ENCODE results near the gene CNGA3.

CNGA3 gene

GRCh38 chr2:98378196-98378595 is 31.9 kb downstream of the CNGA3 start:
- no peak for DNase-seq (ENCODE audit: low spot score)

DNA sequence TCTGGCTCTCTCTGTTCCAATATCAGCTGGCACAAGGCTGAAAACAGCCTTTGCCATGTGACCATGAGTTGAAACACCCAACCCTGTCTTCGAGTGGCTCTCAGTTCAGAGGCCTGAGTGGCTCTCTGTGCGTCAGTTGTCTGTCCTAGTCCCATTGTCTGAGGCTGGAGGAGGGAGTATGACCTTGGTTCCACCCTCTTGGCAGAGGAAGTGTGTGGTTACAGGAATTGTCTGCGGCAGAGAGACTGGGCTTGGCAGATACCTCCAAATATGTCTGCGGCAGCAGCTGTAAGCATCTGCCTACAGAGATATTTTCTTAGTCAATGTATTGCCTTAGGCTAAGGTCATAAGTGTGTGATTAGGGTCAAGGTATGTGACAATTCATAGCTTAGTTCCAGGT is 32.6 kb downstream of the CNGA3 start:
- DNase-seq (ENCODE audit: low spot score), result no peak

GRCh38 chr2:98379311-98380202 is 33.3 kb downstream of the CNGA3 start:
- no peak for DNase-seq (ENCODE audit: low spot score)

- DNase-seq (ENCODE audit: low spot score), result no peak
Measured at GRCh38 chr2:98380203-98380535, 33.9 kb downstream of the CNGA3 start.

DNA sequence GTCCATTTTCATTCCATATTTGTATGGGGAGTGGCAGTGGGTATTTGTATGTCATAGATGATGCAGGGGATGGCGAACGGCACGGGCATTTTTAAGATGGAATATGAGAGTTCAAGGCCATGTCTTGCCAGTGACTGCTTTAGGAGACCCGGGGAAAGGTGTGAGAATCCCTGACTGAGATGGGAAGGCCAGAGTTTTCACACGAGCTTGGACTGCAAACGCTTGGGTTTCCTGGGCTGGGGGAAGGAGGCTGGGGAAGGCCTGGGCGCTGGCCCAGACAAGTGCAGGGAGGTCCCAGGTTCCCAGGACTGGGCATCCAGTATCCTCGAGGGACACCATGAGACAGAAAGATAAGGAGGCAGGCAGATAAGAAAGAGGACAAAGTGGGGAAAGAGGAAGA is 35.2 kb downstream of the CNGA3 start:
- no peak for DNase-seq (ENCODE audit: low spot score)

- no peak for DNase-seq (ENCODE audit: low spot score)
Measured at GRCh38 chr2:98382086-98382485, 35.8 kb downstream of the CNGA3 start.

DNA sequence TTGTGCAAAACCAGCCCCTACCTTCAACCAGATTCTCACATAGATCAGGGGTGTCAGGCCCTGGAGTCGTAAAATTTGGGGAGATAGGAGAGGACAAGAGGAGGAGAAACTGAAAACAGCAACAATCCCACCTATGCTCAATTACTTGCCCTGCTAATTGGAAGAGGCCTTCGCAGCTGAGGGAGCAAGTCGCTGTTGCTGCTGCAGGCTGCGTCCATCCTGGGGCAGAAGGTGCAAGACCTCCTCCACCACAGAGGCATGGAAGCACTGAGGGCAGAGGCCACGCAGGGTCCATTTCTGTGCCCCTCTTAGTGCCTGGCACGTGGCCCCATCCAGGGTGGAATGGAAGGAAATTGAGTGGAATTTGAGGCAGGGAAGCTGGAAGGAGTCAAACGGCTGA is 36.5 kb downstream of the CNGA3 start:
- DNase-seq (ENCODE audit: low spot score), result no peak

GRCh38 chr2:98383166-98383565 is 36.9 kb downstream of the CNGA3 start:
- DNase-seq (ENCODE audit: low spot score), result no peak

DNA sequence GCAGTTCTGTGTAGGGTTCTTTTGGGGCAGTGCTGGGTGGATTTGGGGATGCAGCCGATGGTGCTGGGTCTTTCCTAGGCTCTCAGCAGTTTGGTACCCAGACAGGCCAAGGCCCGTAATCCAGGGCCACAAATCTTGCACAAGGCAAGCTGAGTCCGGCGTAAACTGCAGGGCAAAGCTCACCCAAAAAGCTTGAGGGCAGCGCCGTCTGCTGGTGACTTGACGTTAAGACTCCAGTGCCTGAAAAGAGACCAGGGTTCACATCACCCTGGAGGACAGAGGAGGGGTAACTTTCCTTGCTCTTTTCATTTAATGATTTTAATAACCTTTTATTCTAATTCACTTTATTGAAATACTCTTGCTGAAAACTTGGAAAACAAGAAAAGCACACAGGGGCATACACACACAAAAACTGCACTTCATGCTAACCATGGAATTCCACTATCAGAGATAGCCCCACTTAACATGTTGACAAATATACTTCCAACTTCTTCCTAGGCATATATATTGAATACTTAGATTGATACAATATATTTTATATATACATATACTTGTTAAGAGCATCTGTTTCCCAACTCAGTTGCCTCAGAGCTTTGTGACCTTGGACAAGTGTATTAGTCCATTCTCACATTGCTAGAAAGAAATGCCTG is 38.9 kb downstream of the CNGA3 start:
- peak; percentile 76 for DNase-seq (ENCODE audit: low spot score)

GRCh38 chr2:98387478-98387877 is 41.2 kb downstream of the CNGA3 start:
- DNase-seq (ENCODE audit: low spot score), result no peak

DNA sequence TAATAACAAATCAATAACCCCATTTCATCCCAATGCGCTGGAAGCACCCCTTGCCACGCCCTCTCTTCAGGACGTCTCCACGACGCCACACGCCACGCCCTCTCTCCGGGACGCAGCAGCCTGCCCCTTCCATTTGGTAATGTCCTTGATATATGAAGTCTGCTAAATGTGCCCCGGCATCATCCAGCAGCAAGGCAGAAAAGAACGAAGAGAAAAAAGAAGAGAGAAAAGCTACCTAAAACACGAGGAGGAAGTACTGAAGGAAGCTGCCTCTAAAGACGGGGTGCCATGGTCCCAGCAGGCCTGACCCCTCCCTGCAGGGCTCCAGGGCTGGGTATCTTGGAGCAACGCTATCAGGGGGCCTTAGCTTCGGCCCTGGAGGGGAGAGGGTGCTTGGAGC is 41.8 kb downstream of the CNGA3 start:
- no peak for DNase-seq (ENCODE audit: low spot score)

GRCh38 chr2:98388601-98389250 is 42.5 kb downstream of the CNGA3 start:
- DNase-seq (ENCODE audit: low spot score), result no peak

DNA sequence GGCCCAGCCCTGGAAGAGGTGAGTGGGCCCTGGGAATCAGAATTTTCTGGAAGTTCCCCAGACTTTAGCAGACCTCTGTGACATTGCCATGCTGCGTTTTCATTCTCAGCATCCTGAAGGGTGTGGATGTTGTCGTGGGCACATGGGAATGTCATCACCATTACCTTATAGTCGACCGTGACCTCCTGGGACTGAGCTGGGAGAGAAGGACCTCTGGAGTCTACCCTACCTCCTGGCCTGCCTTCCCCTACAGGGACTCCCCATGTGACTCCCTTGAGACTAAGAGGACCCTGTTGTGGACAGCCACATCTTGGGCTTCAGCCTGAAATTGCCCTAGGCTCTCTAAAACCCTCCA is 43.0 kb downstream of the CNGA3 start:
- no peak for DNase-seq (ENCODE audit: low spot score)

DNA sequence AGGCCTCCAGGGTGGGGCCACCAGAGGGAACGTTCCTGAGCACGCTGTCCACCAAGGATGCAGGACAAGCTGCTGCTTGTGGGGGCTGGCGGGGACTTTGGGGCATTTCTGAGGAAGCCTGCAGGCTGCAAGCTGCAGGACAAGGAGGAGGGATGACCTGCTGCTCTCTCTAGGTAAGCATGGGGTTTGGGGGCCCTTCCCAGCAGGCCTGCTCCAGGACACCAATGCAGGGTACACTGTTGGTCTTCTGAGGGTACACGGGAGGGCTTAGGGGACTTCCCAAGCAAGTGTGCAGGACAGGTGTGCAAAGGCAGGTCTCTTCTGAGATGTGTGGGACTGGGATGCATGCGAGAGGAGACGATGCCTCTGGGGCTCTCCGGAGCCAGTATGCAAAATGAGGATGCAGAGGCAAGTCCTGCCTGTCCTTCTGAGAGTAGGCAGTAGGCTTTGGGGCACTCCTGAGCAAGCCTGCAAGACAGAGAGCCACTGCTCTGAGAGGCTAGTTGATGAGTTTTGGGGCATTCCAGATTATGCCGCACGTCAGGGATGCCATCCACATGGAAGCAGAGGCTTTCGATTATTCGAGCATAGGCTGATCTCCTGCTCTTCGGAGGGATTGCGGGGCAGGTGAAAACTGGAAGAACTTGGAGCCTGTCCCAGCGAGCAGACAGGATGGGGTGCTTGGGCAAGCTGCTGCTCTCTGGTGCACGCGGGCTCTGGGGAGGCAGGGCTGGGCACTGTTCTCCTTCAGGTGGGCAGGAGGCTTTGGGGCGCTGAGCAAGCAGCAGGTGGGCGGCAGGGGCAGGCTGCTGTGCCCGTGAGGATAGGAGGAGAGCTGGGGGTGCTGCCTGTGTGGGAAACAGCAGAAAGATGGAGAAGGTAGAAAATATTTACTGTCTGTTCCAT is 44.6 kb downstream of the CNGA3 start:
- no peak for DNase-seq (ENCODE audit: low spot score)

DNA sequence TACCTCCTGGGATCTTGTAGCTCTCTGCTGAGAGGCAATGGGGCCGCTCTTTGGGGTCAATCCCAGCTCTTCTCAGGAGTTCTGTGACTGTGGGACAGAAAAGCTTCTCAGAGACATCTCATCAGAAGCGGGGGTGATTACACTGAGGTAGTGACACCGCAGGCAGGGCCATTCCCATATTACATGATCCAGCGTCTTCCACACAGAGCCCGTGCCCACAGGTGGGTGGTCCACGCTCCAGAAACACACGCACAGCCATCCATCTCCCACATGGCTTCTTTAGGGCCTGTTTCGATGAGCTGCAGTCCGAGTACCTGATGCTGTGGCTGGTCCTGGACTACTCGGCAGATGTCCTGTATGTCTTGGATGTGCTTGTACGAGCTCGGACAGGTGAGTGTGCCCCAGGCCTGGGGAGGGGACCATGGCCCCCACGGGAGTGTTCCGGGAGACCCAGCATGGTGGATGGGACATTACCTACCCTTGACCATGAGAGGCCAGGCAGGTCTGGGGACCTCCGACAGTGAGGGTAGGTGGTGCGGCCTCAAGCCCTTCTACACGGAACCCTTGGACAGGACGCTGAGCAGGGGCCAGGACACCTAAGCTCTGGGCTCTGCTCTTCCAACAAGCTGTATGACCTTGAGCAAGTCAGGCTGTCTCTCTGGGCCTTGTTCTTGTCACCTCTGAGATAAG is 45.5 kb downstream of the CNGA3 start:
- DNase-seq (ENCODE audit: low spot score), result no peak

DNA sequence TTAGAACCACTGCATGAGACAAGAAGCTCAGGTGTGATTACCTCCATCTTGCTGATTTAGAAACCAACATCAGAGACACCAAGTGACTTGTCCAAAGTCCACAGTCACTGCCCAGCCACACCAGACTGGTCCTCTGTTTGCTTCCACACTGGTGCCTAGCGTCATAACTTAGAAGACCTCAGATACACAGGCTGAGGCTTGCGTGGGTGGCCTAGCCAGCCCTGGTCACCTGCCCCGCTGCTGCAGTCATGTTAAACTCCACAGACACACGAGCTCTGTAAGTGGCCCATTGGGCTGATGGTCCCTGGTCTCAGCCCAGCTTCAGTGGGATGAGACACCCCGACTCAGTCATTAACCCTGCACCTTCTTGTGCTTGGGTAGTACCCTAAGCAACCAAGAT is 47.1 kb downstream of the CNGA3 start:
- no peak for DNase-seq (ENCODE audit: low spot score)

DNA sequence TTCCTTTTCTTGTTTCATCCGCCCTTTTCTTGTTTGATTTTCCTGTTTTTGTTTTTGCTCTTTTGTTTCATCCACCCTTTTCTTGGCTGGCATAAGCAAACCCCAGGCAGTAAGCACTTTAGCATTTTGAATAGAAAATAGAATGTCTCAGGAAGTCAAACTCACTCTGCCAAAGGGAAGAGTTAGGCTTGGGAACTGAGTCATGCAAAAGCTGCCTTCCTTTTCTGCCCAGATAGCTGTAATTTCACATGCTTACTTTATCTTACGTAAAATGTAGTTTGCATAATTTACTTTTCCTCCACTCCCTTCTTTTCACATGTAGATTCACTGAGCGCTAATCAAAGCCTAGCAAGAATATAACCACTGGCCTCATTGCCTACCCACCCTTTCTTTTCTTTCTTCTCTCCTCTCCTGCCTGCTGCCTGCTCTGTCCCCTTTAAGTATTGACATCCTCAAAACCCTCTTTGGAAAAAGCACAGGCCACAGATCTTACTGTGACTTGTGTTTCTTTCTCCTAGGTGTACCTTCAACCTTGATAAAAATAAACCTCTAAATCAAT is 48.4 kb downstream of the CNGA3 start:
- DNase-seq (ENCODE audit: low spot score), result no peak

- DNase-seq (ENCODE audit: low spot score), result no peak
Measured at GRCh38 chr2:98395977-98396376, 49.7 kb downstream of the CNGA3 start.

DNA sequence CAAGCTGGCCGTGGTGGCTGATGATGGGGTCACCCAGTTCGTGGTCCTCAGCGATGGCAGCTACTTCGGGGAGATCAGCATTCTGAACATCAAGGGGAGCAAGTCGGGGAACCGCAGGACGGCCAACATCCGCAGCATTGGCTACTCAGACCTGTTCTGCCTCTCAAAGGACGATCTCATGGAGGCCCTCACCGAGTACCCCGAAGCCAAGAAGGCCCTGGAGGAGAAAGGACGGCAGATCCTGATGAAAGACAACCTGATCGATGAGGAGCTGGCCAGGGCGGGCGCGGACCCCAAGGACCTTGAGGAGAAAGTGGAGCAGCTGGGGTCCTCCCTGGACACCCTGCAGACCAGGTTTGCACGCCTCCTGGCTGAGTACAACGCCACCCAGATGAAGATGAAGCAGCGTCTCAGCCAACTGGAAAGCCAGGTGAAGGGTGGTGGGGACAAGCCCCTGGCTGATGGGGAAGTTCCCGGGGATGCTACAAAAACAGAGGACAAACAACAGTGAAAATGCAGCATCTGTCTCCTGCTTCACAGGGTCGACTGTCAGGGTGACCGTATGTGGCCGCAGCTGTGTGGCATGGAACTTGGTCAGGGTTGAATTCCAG is 50.6 kb downstream of the CNGA3 start:
- no peak for DNase-seq (ENCODE audit: low spot score)

- DNase-seq (ENCODE audit: low spot score), result no peak
Measured at GRCh38 chr2:98399140-98399539, 52.9 kb downstream of the CNGA3 start.

DNA sequence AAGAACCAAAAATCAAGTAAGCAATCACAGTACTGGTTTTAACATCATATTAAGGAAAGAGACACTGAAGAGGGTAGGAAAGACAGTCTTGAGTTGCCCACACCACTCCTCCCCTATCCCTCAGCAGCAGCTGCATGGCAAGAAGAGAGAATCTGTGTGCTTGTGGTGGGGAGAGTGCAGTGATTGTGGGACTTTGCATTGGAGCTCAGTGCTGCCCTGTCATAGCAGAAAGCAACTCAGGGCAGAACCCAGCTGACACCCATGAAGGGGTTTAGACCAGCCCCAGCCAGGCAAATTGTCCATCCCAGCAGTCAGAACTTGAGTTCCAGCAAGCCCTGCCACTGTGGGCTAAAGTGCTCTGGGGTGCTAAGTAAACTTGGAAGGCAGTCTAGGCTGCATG is 57.6 kb downstream of the CNGA3 start:
- DNase-seq (ENCODE audit: low spot score), result no peak

All from germinal center (tissue), 1 donor.